NOMO-1 (cell line): ENCODE measurements around the gene TMEM11.

Experiments
- DNase-seq, 2 experiments: peaks; one replicate each; lab custom pipeline; 2025; ENCODE audit not compliant: unreplicated experiment in 2 of 2; lab: John Stamatoyannopoulos, UW

Gene TMEM11

GRCh38 chr17:21164216-21164615 is 49.7 kb downstream of the TMEM11 start:
- DNase-seq = peak in 1 of 2 experiments; percentile 45

- no peak for DNase-seq
These were observed 50.9 kb downstream of the TMEM11 start for GRCh38 chr17:21163101-21163500.

GRCh38 chr17:21162394-21162775 is 51.6 kb downstream of the TMEM11 start:
- no peak for DNase-seq

- DNase-seq = no peak
These were observed 52.2 kb downstream of the TMEM11 start for GRCh38 chr17:21161498-21162393.

GRCh38 chr17:21160401-21160800 is 53.6 kb downstream of the TMEM11 start:
- DNase-seq = no peak

GRCh38 chr17:21157586-21158370 is 56.2 kb downstream of the TMEM11 start:
- no peak for DNase-seq

GRCh38 chr17:21152731-21153130 is 61.2 kb downstream of the TMEM11 start:
- DNase-seq = peak in 1 of 2 experiments; percentile 9

GRCh38 chr17:21149621-21150020 is 64.3 kb downstream of the TMEM11 start:
- DNase-seq = peak; percentile 21 to 74
